PFSK-1 (cell line): ENCODE results near the gene TNNC2.

Source experiments
- FOXP2 ChIP-seq: optimal IDR thresholded peaks from 2 replicates; pipeline ENCODE3; 2011; ENCODE audit warnings: borderline replicate concordance, control low read depth, inconsistent platforms; ENCODE audit not compliant: insufficient read depth; ENCODE audit errors: extremely low read length, extremely low read depth
- POLR2AphosphoS5 ChIP-seq: IDR thresholded peaks from 2 replicates; pipeline ENCODE4 v1.6.1; 2012; ENCODE audit warnings: low read depth, mild to moderate bottlenecking, control low read depth, low read length, moderate library complexity
- SIN3A ChIP-seq: IDR thresholded peaks from 2 replicates; pipeline ENCODE4 v1.6.1; 2012; ENCODE audit warnings: mild to moderate bottlenecking, low read length, moderate library complexity, borderline replicate concordance; ENCODE audit not compliant: insufficient read depth
- TAF1 ChIP-seq: IDR thresholded peaks from 2 replicates; pipeline ENCODE4 v1.6.1; 2012; ENCODE audit warnings: low read length, control low read depth, borderline replicate concordance; ENCODE audit not compliant: insufficient read depth
- TF ChIP-seq, protein P1 (sequence below), 2 experiments: IDR thresholded peaks; 2 replicates each; pipeline versions ENCODE4 v1.6.1 to v1.8.0; 2011 to 2012; ENCODE audit warnings: low read depth in 2 of 2, low read length in 2 of 2, control low read depth in 1 of 2, inconsistent platforms in 1 of 2, mild to moderate bottlenecking in 1 of 2, moderate library complexity in 1 of 2; ENCODE audit not compliant: insufficient read depth in 1 of 2

Gene TNNC2

DNA sequence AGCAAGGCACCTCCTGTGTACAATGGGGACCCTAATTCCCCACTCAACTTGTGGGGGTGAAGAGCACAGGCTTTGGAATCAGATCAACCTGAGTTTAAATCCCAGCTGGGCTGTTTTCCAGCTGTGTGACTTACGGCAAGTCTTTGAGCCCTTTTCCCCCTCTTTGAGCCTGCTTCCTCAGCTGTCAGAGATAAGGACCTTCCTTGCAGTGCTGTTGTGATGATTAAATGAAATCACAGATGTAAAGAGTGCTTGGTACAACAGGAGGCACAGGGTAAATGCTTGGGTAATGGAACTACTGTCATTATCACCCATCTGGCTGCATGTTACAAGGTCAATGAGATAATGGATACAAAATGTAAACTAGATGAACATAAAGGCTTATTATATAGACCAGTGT lies 9.7 kb upstream of the TNNC2 start:
- TF ChIP-seq POLR2AphosphoS5 (no peak), FOXP2 (no peak)
- TF ChIP-seq, protein P1, sequence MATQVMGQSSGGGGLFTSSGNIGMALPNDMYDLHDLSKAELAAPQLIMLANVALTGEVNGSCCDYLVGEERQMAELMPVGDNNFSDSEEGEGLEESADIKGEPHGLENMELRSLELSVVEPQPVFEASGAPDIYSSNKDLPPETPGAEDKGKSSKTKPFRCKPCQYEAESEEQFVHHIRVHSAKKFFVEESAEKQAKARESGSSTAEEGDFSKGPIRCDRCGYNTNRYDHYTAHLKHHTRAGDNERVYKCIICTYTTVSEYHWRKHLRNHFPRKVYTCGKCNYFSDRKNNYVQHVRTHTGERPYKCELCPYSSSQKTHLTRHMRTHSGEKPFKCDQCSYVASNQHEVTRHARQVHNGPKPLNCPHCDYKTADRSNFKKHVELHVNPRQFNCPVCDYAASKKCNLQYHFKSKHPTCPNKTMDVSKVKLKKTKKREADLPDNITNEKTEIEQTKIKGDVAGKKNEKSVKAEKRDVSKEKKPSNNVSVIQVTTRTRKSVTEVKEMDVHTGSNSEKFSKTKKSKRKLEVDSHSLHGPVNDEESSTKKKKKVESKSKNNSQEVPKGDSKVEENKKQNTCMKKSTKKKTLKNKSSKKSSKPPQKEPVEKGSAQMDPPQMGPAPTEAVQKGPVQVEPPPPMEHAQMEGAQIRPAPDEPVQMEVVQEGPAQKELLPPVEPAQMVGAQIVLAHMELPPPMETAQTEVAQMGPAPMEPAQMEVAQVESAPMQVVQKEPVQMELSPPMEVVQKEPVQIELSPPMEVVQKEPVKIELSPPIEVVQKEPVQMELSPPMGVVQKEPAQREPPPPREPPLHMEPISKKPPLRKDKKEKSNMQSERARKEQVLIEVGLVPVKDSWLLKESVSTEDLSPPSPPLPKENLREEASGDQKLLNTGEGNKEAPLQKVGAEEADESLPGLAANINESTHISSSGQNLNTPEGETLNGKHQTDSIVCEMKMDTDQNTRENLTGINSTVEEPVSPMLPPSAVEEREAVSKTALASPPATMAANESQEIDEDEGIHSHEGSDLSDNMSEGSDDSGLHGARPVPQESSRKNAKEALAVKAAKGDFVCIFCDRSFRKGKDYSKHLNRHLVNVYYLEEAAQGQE (IDR thresholded peaks at IDR 0.05; ENCODE audit: insufficient read depth in 1 of 2, low read depth in 2 of 2, low read length in 2 of 2) = no peak

DNA sequence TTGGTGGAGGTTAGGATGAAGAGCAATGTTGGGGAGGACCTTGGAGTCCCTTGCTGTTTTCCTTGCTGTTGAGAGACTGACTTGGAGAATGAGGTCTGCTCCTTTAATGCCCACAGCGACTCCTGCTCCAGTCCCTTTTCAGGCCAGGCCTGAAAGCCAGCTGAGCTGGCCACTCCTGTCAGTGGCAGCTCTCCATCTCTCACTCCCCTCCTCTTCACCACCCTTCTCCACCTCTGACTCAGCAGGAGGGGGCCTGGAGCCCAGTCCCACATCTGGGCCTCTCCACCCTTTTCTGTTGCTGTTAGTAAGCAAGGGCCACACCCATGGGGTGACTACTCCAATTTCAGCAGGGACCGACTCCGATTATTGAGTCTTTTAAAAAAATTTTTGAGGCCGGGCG lies 8.7 kb upstream of the TNNC2 start:
- TF ChIP-seq POLR2AphosphoS5 (no peak), FOXP2 (no peak), SIN3A (no peak), TAF1 (no peak)
- TF ChIP-seq, protein P1 (IDR thresholded peaks at IDR 0.05; ENCODE audit: insufficient read depth in 1 of 2, low read depth in 2 of 2, low read length in 2 of 2) = no peak

DNA sequence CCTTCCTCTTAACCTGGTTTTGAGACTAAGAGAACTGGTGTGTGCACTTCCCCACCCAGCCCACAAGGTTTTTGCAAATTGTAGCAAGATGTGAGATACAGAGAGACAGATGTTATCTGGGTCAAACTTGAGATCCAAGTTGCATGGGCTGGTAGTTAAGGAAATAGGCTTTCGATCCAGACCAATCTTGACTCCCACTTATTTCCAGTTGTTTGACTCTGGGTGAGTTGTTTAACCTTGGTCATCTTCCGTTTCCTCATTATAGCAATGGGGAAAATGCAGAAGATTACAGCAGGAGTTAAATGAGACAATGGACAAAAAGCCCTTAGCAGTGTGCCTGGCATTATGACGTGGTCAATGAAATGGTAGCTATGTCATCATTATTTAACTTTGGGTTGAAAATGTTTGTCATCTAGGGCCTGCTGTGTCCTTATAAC lies 8.2 kb upstream of the TNNC2 start:
- TF ChIP-seq FOXP2 (no peak), POLR2AphosphoS5 (no peak), SIN3A (0 out of 2 replicates have a peak, but pooled peaks have one; percentile 34)
- TF ChIP-seq, protein P1 (IDR thresholded peaks at IDR 0.05; ENCODE audit: insufficient read depth in 1 of 2, low read depth in 2 of 2, low read length in 2 of 2) = no peak

DNA sequence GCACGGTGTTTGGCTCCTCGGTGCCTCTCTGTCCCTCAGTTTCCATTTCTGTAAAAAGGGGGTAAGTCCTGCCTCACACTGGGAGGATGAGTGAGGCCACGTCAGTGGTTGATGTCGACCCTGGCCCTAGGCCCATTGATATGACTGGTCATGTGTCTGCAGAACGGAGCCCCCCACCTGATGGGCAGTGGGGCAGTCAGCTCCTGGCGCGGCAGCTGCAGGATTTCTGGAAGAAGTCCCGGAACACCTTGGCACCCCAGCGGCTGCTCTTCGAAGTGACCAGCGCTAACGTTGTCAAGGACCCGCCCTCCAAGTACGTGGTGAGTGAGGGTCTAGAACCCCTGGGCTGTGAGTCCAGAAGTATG lies 7.7 kb upstream of the TNNC2 start:
- no peak for TF ChIP-seq SIN3A
- no peak for TF ChIP-seq POLR2AphosphoS5
- TF ChIP-seq TAF1 = no peak
- TF ChIP-seq, protein P1 (IDR thresholded peaks at IDR 0.05; ENCODE audit: insufficient read depth in 1 of 2, low read depth in 2 of 2, low read length in 2 of 2) = no peak
- no peak for TF ChIP-seq FOXP2

DNA sequence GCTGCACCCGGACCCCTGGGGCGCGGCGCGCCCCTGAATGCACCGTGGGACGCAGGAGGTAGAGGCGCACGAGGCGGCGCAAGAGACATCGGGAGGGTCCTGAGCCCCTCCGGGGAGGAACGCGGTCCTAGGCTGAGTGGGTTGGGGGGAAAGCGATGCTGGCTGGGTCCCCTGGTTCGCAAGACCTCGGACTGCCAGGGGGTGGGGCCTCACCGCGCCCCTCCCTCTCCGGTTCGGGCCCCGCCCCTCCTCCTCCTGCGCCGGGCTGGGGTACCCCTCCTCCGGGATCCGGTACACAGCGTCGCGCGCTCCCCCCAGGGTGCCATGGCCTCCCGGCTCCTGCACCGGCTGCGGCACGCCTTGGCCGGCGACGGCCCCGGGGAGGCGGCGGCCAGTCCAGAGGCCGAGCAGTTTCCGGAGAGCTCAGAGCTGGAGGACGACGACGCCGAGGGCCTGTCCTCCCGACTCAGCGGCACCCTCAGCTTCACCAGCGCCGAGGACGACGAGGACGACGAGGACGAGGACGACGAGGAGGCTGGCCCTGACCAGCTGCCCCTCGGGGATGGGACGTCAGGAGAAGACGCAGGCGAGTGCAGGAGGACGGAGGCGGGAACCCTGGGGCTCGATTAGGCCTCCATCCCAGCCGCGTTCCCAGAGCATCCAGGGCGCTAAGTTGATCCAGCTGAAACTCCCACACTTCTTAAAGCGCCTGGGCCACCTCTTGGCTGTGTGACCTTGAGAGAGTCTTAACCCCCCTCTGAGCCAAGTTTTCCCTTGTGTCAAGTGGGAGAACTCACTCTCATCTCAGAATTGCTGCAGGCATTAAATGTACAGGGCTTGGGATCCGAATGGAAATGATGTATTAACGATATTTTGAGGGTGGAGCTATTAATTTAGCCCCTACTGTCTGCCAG lies 7.0 kb upstream of the TNNC2 start:
- TF ChIP-seq SIN3A = no peak
- peak; percentile 55 for TF ChIP-seq FOXP2
- TF ChIP-seq, protein P1 (IDR thresholded peaks at IDR 0.05; ENCODE audit: insufficient read depth in 1 of 2, low read depth in 2 of 2, low read length in 2 of 2) = no peak
- peak; percentile 5; the same call in 1 of the 2 replicates for TF ChIP-seq TAF1
- peak; percentile 89 for TF ChIP-seq POLR2AphosphoS5
